GM12878 (cell line): ENCODE results near the gene CAT. TPM values are rescaled to one million over a fixed set of nuclear protein-coding genes. Genes with fewer than 3 reads are reported as not detected.

Source experiments
- ATAC-seq: fragments of 200-7000 bp; cut with Tn5 transposase; 3 replicates; pipeline ENCODE4 v1.9.1; 2020; ENCODE audit warnings: mild to moderate bottlenecking, moderate library complexity
- BruUV-seq: library from RNA; stranded (reverse); fragments of 400-500 nt; replicated peaks from 2 replicates; lab custom pipeline; 2021; lab: Mats Ljungman, UMichigan
- CTCF ChIA-PET: fragments of 300-600 bp; sonication (Branson Sonifier 250); formaldehyde crosslinking; extraction: SDS; loops from one replicate; lab custom pipeline; 2021; ENCODE audit warnings: inconsistent platforms; lab: Yijun Ruan, JAX
- POLR2A ChIA-PET: fragments of 350-600 bp; formaldehyde crosslinking; extraction: SDS; loops from one replicate; lab custom pipeline; 2021; ENCODE audit warnings: inconsistent platforms; lab: Charles Lee
- RAD21 ChIA-PET: fragments of 300-600 bp; sonication (Branson Sonifier 250); formaldehyde crosslinking; loops from one replicate; lab custom pipeline; 2023; ENCODE audit warnings: antibody characterized with exemption; ENCODE audit not compliant: unreplicated experiment; lab: Charles Lee
- SMC1A ChIA-PET: fragments of 300-600 bp; sonication (Branson Sonifier 250); formaldehyde crosslinking; loops from one replicate; lab custom pipeline; 2023; ENCODE audit not compliant: unreplicated experiment, uncharacterized antibody; lab: Charles Lee
- DNase-seq: peaks from one replicate; pipeline ENCODE4 v3.0.0-alpha.2; 2011; ENCODE audit warnings: low read depth, low spot score
- FAIRE-seq: peaks from 3 replicates; lab custom pipeline; 2011; peaks lifted over from hg19 to GRCh38; lab: Jason Lieb, UNC
- H2AFZ ChIP-seq: 2 replicates; pipeline ENCODE4 v1.6.0; 2011; ENCODE audit warnings: low read depth, low read length, control low read depth; ENCODE audit not compliant: control insufficient read depth
- H3K27ac ChIP-seq: 2 replicates; pipeline ENCODE4 v1.5.1; 2011; ENCODE audit warnings: control low read depth; ENCODE audit not compliant: control insufficient read depth, insufficient read depth
- H3K27me3 ChIP-seq, 2 experiments: replicated peaks in 1 of 2; 2 replicates each; pipeline versions ENCODE4 v1.6.0 to v1.6.1; 2011; ENCODE audit warnings: low read length in 1 of 2; ENCODE audit not compliant: control insufficient read depth in 2 of 2, insufficient read depth in 2 of 2
- H3K36me3 ChIP-seq, 2 experiments: 2 replicates each; pipeline ENCODE4 v1.5.1; 2011; ENCODE audit warnings: low read length in 1 of 2; ENCODE audit not compliant: control insufficient read depth in 2 of 2, insufficient read depth in 2 of 2
- H3K4me1 ChIP-seq: 2 replicates; pipeline ENCODE4 v1.6.1; 2011; ENCODE audit warnings: mild to moderate bottlenecking, low read length, moderate library complexity, mixed read lengths; ENCODE audit not compliant: control insufficient read depth, insufficient read depth
- H3K4me2 ChIP-seq: 2 replicates; pipeline ENCODE4 v1.6.0; 2011; ENCODE audit warnings: control low read depth; ENCODE audit not compliant: control insufficient read depth, insufficient read depth
- H3K4me3 ChIP-seq: fragments of 200-600 bp; sonication (generic); 2 replicates; pipeline ENCODE4 v1.5.1; 2016
- H3K79me2 ChIP-seq: 2 replicates; pipeline ENCODE4 v1.6.0; 2011; ENCODE audit warnings: low read length; ENCODE audit not compliant: control insufficient read depth, insufficient read depth
- H3K9ac ChIP-seq: 2 replicates; pipeline ENCODE4 v1.8.0; 2011; ENCODE audit warnings: low read length, control low read depth, mixed read lengths; ENCODE audit not compliant: control insufficient read depth, insufficient read depth
- H3K9me3 ChIP-seq: replicated peaks from 3 replicates; pipeline ENCODE4 v1.5.1; 2011; ENCODE audit warnings: mild to moderate bottlenecking, low read length; ENCODE audit not compliant: control insufficient read depth, insufficient read depth
- H4K20me1 ChIP-seq: 2 replicates; pipeline ENCODE4 v1.6.0; 2011; ENCODE audit not compliant: control insufficient read depth, insufficient read depth
- CREB1 ChIP-seq: IDR thresholded peaks from 2 replicates; pipeline ENCODE4 v1.6.1; 2012; ENCODE audit warnings: low read depth, mild to moderate bottlenecking, inconsistent platforms
- ETV6 ChIP-seq, 2 experiments: fragments of 450-650 bp in 1 of 2; IDR thresholded peaks in 1 of 2; conservative IDR thresholded peaks in 1 of 2; 2 replicates each; pipeline ENCODE4 v1.6.1; 2014; ENCODE audit warnings: antibody characterized with exemption in 1 of 2, borderline replicate concordance in 1 of 2, low read depth in 1 of 2, mild to moderate bottlenecking in 1 of 2, moderate library complexity in 1 of 2
- IRF4 ChIP-seq: IDR thresholded peaks from 2 replicates; pipeline ENCODE4 v1.6.1; 2011; ENCODE audit warnings: low read depth, low read length
- KAT2A ChIP-seq: conservative IDR thresholded peaks from 2 replicates; pipeline ENCODE4 v1.6.1; 2011; ENCODE audit warnings: low read depth, low read length; ENCODE audit not compliant: control insufficient read depth
- MYC ChIP-seq: IDR thresholded peaks from 2 replicates; pipeline ENCODE4 v1.6.1; 2011; ENCODE audit warnings: mild to moderate bottlenecking, low read length, moderate library complexity, inconsistent platforms; ENCODE audit not compliant: insufficient read depth, insufficient replicate concordance, insufficient read length, severe bottlenecking
- RFX5 ChIP-seq: IDR thresholded peaks from 2 replicates; pipeline ENCODE4 v1.6.1; 2011; ENCODE audit warnings: low read depth, low read length, improper control_type of control experiment
- SIX5 ChIP-seq: IDR thresholded peaks from 2 replicates; pipeline ENCODE4 v1.6.1; 2011; ENCODE audit warnings: mild to moderate bottlenecking, low read depth, low read length, moderate library complexity; ENCODE audit not compliant: severe bottlenecking
- SP1 ChIP-seq: IDR thresholded peaks from one replicate; pipeline ENCODE4 v1.6.1; 2011; ENCODE audit warnings: low read depth, low read length
- SUZ12 ChIP-seq: fragments of 200-600 bp; sonication (generic); IDR thresholded peaks from one replicate; pipeline ENCODE4 v1.6.1; 2018; ENCODE audit warnings: antibody characterized with exemption, mild to moderate bottlenecking; ENCODE audit not compliant: unreplicated experiment
- TCF7 ChIP-seq: IDR thresholded peaks from 2 replicates; pipeline ENCODE4 v1.6.1; 2014; ENCODE audit warnings: antibody characterized with exemption, borderline replicate concordance
- ZNF207 ChIP-seq: fragments of 450-650 bp; IDR thresholded peaks from 2 replicates; pipeline ENCODE4 v1.6.1; 2014; ENCODE audit warnings: antibody characterized with exemption, mild to moderate bottlenecking, borderline replicate concordance
- WGBS: methylation state at CpG from one replicate; pipeline ENCODE4 v1.1.6; 2016; ENCODE audit warnings: low lambda C conversion rate; ENCODE audit not compliant: insufficient replicate concordance, insufficient coverage; ENCODE audit errors: missing lambda C conversion rate; 5-methylcytosine and 5-hydroxymethylcytosine counted together
- in situ Hi-C: fragments of 300-500 bp; cut with MboI; formaldehyde crosslinking; loops from 9 replicates; pipeline ENCODE4 v1.14.3; 2018; ENCODE audit warnings: mixed read lengths
- intact Hi-C: fragments of 100-400 bp; cut with micrococcal nuclease; formaldehyde crosslinking; loops from one replicate; pipeline ENCODE4 v1.14.2; 2022; ENCODE audit not compliant: unreplicated experiment
- polyA plus RNA-seq, 11 experiments: library from polyadenylated mRNA; depleted of rRNA in 4 of 11; unstranded in 6 of 11; stranded (reverse) in 5 of 11; fragments of >200 nt; fragmentation: Nextera tagmentation in 4 of 11; fragmentation: Illumina TruSeq in 1 of 11; extraction: Ambion mirVana in 4 of 11; extraction: Trizol in 1 of 11; gene quantifications; 1 replicate in 1 of 11; 2 replicates in 10 of 11; pipeline versions ENCODE4 v1.2.1 to v1.2.3, GENCODE V29; 2011 to 2016; ENCODE audit warnings: inconsistent platforms in 2 of 11, missing spikeins in 2 of 11, low read depth in 1 of 11
- total RNA-seq, 4 experiments: library from RNA; depleted of rRNA in 3 of 4; stranded (reverse); fragments of >200 nt in 3 of 4; fragmentation: Illumina TruSeq in 1 of 4; extraction: Trizol in 1 of 4; gene quantifications; 2 replicates each; pipeline versions ENCODE4 v1.2.1 to v1.2.3, GENCODE V29; 2013 to 2021
- TF ChIP-seq, protein P1 (sequence below): IDR thresholded peaks from 2 replicates; pipeline ENCODE4 v1.6.1; 2012; ENCODE audit warnings: low read depth, low read length, improper control_type of control experiment
- TF ChIP-seq, protein P2 (sequence below): IDR thresholded peaks from 2 replicates; pipeline ENCODE4 v1.6.1; 2011; ENCODE audit warnings: borderline replicate concordance, low read depth, mild to moderate bottlenecking, moderate library complexity, low read length; ENCODE audit not compliant: insufficient read depth, poor library complexity, severe bottlenecking
- TF ChIP-seq, protein P3 (sequence below): fragments of 450-650 bp; formaldehyde crosslinking; IDR thresholded peaks from 2 replicates; pipeline ENCODE4 v1.4.0; 2020; ENCODE audit warnings: mild to moderate bottlenecking, moderate library complexity

Gene CAT
- total and polyA plus RNA-seq, 10 of the 15 experiments (the other 5 are each of a cell fraction or from before 2014, with no cell fraction given): 22.4 to 71.3 (median 33.6) TPM

DNA sequence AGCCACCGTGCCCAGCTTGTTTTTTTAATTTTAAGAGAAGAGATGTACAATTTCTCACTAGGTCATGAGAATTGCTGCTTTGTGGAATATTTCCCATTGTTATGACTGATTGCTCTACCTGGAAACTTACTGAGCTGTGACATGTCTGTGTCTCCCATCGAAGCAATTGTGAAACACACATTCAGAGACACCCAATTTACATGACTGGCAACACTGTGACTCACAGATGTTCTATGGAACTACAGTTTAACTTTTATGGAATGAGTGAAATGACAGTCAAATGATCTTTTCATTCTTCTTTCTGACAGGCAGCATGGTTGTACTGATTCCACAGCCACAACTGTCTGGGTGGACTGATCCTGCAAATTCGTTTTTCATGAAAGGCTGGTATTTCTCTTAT, 42.6 kb downstream of the CAT start:
- Histone ChIP-seq H3K36me3 (no peaks in the 10 kb centered on the region), H3K9ac (no peak overlapping the region), H3K4me2 (no peak overlapping the region), H3K4me3 (no peak overlapping the region), H3K9me3 (no peaks in the 10 kb centered on the region), H3K79me2 (no peaks in the 10 kb centered on the region), H3K27ac (no peak overlapping the region), H3K27me3 (no peaks in the 10 kb centered on the region), H2AFZ (no peak overlapping the region), H4K20me1 (no peaks in the 10 kb centered on the region), H3K4me1 (no peaks in the 10 kb centered on the region)
- CTCF ChIA-PET: interaction anchor here (1.1 to 5.5 kb wide), 6 partner anchors 11 to 120 kb away, joined by 3 to 24 read pairs (median 4); no protein-coding TSS in a partner anchor
- RAD21 ChIA-PET: interaction anchor here (1.2 kb wide), 1 partner anchor 10 kb away, joined by 3 read pairs; no protein-coding TSS in a partner anchor
- no peak for DNase-seq
- TF ChIP-seq KAT2A (no peak), TCF7 (no peak), CREB1 (no peak), ZNF207 (no peak), RFX5 (no peak), SUZ12 (no peak), SP1 (no peak), SIX5 (no peak), IRF4 (no peak), ETV6 (conservative IDR thresholded peaks at IDR 0.05 in 1 of 2, IDR thresholded peaks at IDR 0.05 in 1 of 2; ENCODE audit: borderline replicate concordance in 1 of 2, low read depth in 1 of 2) (no peak), MYC (no peak)
- TF ChIP-seq, protein P1, sequence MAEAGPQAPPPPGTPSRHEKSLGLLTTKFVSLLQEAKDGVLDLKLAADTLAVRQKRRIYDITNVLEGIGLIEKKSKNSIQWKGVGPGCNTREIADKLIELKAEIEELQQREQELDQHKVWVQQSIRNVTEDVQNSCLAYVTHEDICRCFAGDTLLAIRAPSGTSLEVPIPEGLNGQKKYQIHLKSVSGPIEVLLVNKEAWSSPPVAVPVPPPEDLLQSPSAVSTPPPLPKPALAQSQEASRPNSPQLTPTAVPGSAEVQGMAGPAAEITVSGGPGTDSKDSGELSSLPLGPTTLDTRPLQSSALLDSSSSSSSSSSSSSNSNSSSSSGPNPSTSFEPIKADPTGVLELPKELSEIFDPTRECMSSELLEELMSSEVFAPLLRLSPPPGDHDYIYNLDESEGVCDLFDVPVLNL: no peak
- TF ChIP-seq, protein P2, sequence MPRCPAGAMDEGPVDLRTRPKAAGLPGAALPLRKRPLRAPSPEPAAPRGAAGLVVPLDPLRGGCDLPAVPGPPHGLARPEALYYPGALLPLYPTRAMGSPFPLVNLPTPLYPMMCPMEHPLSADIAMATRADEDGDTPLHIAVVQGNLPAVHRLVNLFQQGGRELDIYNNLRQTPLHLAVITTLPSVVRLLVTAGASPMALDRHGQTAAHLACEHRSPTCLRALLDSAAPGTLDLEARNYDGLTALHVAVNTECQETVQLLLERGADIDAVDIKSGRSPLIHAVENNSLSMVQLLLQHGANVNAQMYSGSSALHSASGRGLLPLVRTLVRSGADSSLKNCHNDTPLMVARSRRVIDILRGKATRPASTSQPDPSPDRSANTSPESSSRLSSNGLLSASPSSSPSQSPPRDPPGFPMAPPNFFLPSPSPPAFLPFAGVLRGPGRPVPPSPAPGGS: no peak
- TF ChIP-seq, protein P3, sequence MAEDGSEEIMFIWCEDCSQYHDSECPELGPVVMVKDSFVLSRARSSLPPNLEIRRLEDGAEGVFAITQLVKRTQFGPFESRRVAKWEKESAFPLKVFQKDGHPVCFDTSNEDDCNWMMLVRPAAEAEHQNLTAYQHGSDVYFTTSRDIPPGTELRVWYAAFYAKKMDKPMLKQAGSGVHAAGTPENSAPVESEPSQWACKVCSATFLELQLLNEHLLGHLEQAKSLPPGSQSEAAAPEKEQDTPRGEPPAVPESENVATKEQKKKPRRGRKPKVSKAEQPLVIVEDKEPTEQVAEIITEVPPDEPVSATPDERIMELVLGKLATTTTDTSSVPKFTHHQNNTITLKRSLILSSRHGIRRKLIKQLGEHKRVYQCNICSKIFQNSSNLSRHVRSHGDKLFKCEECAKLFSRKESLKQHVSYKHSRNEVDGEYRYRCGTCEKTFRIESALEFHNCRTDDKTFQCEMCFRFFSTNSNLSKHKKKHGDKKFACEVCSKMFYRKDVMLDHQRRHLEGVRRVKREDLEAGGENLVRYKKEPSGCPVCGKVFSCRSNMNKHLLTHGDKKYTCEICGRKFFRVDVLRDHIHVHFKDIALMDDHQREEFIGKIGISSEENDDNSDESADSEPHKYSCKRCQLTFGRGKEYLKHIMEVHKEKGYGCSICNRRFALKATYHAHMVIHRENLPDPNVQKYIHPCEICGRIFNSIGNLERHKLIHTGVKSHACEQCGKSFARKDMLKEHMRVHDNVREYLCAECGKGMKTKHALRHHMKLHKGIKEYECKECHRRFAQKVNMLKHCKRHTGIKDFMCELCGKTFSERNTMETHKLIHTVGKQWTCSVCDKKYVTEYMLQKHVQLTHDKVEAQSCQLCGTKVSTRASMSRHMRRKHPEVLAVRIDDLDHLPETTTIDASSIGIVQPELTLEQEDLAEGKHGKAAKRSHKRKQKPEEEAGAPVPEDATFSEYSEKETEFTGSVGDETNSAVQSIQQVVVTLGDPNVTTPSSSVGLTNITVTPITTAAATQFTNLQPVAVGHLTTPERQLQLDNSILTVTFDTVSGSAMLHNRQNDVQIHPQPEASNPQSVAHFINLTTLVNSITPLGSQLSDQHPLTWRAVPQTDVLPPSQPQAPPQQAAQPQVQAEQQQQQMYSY: no peak
- POLR2A ChIA-PET: no interaction called here
- intact Hi-C loops (no loop called here), in situ Hi-C loops (loop anchor here (25.0 kb wide), 1 partner anchor 319 kb away; no protein-coding TSS in a partner anchor)
- ATAC-seq: no peak
- 29% methylated on average over 3 of the region's 3 CpGs for WGBS
- no peak for FAIRE-seq
- BruUV-seq: no TSS peak
- SMC1A ChIA-PET: interaction anchor here (1.0 to 1.7 kb wide), 3 partner anchors 11 to 18 kb away, joined by 3 to 5 read pairs (median 3); no protein-coding TSS in a partner anchor
